GM12878 (cell line): Measurements from ENCODE around the gene SIK3.

ENCODE experiments used
- MXI1 ChIP-seq: fragments of 150-350 bp; IDR thresholded peaks from 2 replicates; pipeline ENCODE4 v1.6.1; 2011; ENCODE audit warnings: low read depth, mild to moderate bottlenecking, inconsistent platforms, low read length, improper control_type of control experiment
- PKNOX1 ChIP-seq: fragments of 450-650 bp; IDR thresholded peaks from 2 replicates; pipeline ENCODE4 v1.6.1; 2016; ENCODE audit warnings: mild to moderate bottlenecking
- POLR2A ChIP-seq: IDR thresholded peaks from 2 replicates; pipeline ENCODE4 v1.6.1; 2011; ENCODE audit warnings: low read depth, mild to moderate bottlenecking, low read length
- RCOR1 ChIP-seq: conservative IDR thresholded peaks from 2 replicates; pipeline ENCODE4 v1.6.1; 2012; ENCODE audit warnings: low read depth, low read length, improper control_type of control experiment
- TF ChIP-seq, protein P1 (sequence below), 3 experiments: IDR thresholded peaks in 2 of 3; conservative IDR thresholded peaks in 1 of 3; 2 replicates each; pipeline ENCODE4 v1.5.1; 2011; ENCODE audit warnings: low read depth in 3 of 3, low read length in 3 of 3, mild to moderate bottlenecking in 3 of 3, control low read depth in 2 of 3, moderate library complexity in 2 of 3, inconsistent platforms in 1 of 3, mixed read lengths in 1 of 3; ENCODE audit not compliant: control insufficient read depth in 2 of 3, insufficient read depth in 1 of 3; ENCODE audit errors: extremely low read depth in 1 of 3

GRCh38 chr11:117144477-117145392, 46.5 kb upstream of the SIK3 start:
- TF ChIP-seq, protein P1, sequence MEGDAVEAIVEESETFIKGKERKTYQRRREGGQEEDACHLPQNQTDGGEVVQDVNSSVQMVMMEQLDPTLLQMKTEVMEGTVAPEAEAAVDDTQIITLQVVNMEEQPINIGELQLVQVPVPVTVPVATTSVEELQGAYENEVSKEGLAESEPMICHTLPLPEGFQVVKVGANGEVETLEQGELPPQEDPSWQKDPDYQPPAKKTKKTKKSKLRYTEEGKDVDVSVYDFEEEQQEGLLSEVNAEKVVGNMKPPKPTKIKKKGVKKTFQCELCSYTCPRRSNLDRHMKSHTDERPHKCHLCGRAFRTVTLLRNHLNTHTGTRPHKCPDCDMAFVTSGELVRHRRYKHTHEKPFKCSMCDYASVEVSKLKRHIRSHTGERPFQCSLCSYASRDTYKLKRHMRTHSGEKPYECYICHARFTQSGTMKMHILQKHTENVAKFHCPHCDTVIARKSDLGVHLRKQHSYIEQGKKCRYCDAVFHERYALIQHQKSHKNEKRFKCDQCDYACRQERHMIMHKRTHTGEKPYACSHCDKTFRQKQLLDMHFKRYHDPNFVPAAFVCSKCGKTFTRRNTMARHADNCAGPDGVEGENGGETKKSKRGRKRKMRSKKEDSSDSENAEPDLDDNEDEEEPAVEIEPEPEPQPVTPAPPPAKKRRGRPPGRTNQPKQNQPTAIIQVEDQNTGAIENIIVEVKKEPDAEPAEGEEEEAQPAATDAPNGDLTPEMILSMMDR (IDR thresholded peaks at IDR 0.05 in 2 of 3, conservative IDR thresholded peaks at IDR 0.05 in 1 of 3; ENCODE audit: control insufficient read depth in 2 of 3, extremely low read depth in 1 of 3, insufficient read depth in 1 of 3, low read depth in 3 of 3, low read length in 3 of 3): no peak
- peak; percentile 92 for TF ChIP-seq PKNOX1
- no peak; the same call in 1 of the 2 replicates for TF ChIP-seq MXI1
- no peak for TF ChIP-seq RCOR1
- no peak for TF ChIP-seq POLR2A
